OCI-LY3 (cell line): Measurements from ENCODE around the gene LTBP2.

Source experiments
- H2AFZ ChIP-seq: fragments of 200-600, 300-600 bp; shearing (Covaris generic); 2 replicates; pipeline ENCODE4 v1.6.0; 2014; ENCODE audit warnings: antibody characterized with exemption, low read depth, low read length
- H3K27ac ChIP-seq: fragments of 200-600, 300-600 bp; sonication (generic); 2 replicates; pipeline ENCODE4 v1.5.1; 2014; ENCODE audit warnings: mild to moderate bottlenecking, low read length, moderate library complexity, mixed read lengths
- H3K27me3 ChIP-seq: fragments of 200-600, 300-600 bp; sonication (generic); 2 replicates; pipeline ENCODE4 v1.6.1; 2014; ENCODE audit warnings: low read depth, low read length, mixed read lengths
- H3K36me3 ChIP-seq: fragments of 200-600, 300-600 bp; sonication (generic); replicated peaks from 2 replicates; pipeline ENCODE3; 2014; ENCODE audit warnings: low read depth, low read length, mixed read lengths
- H3K4me1 ChIP-seq: fragments of 300-600, 200-600 bp; sonication (generic); 2 replicates; pipeline ENCODE4 v1.6.1; 2014; ENCODE audit warnings: low read length, mixed read lengths
- H3K4me2 ChIP-seq: fragments of 200-600, 300-600 bp; sonication (generic); 2 replicates; pipeline ENCODE4 v1.6.1; 2014; ENCODE audit warnings: low read length, mixed read lengths
- H3K4me3 ChIP-seq: fragments of 300-600, 200-600 bp; sonication (generic); 2 replicates; pipeline ENCODE4 v1.5.1; 2014; ENCODE audit warnings: antibody characterized with exemption, mild to moderate bottlenecking, low read length, moderate library complexity
- H3K79me2 ChIP-seq: fragments of 300-600, 200-600 bp; shearing (Covaris generic); 2 replicates; pipeline ENCODE4 v1.6.1; 2014; ENCODE audit warnings: mild to moderate bottlenecking, low read length, mixed read lengths
- H3K9ac ChIP-seq: fragments of 300-600, 200-600 bp; shearing (Covaris generic); 2 replicates; pipeline ENCODE4 v1.6.0; 2014; ENCODE audit warnings: mild to moderate bottlenecking, low read length, moderate library complexity
- H3K9me3 ChIP-seq: fragments of 200-600, 300-600 bp; shearing (Covaris generic); 2 replicates; pipeline ENCODE4 v1.6.1; 2014; ENCODE audit warnings: low read length, mixed read lengths; ENCODE audit not compliant: insufficient read depth
- H4K20me1 ChIP-seq: fragments of 200-600, 300-600 bp; sonication (generic); 2 replicates; pipeline ENCODE4 v1.6.1; 2016; ENCODE audit warnings: low read length, mixed read lengths; ENCODE audit not compliant: insufficient read depth
- CTCF ChIP-seq: fragments of 200-600, 300-600 bp; sonication (generic); IDR thresholded peaks from 2 replicates; pipeline ENCODE4 v1.5.1; 2014; ENCODE audit warnings: antibody characterized with exemption, low read length, low read depth
- EZH2phosphoT487 ChIP-seq: fragments of 200-600 bp; shearing (Covaris generic); IDR thresholded peaks from 2 replicates; pipeline ENCODE4 v1.6.1; 2018; ENCODE audit warnings: antibody characterized with exemption, mixed run types, low read depth

Gene LTBP2

GRCh38 chr14:74557691-74558090, 54.3 kb downstream of the LTBP2 start:
- Histone ChIP-seq H3K36me3 (no peaks in the 10 kb centered on the region), H3K4me1 (no peaks in the 10 kb centered on the region), H3K4me3 (no peak overlapping the region), H3K4me2 (no peak overlapping the region), H2AFZ (no peak overlapping the region), H3K27me3 (peaks cover 7% of the 10 kb centered on the region; the same call in 1 of the 2 replicates), H3K9ac (no peak overlapping the region), H3K27ac (no peak overlapping the region), H4K20me1 (no peaks in the 10 kb centered on the region), H3K79me2 (no peaks in the 10 kb centered on the region), H3K9me3 (no peaks in the 10 kb centered on the region)
- no peak for TF ChIP-seq CTCF
- TF ChIP-seq EZH2phosphoT487: no peak

GRCh38 chr14:74555476-74556050, 56.5 kb downstream of the LTBP2 start:
- TF ChIP-seq EZH2phosphoT487 (no peak), CTCF (no peak)
- no peak overlapping the region for H3K4me2 ChIP-seq

GRCh38 chr14:74554742-74555362, 57.2 kb downstream of the LTBP2 start:
- H4K20me1 ChIP-seq: no peaks in the 10 kb centered on the region
- no peak overlapping the region for H3K9ac ChIP-seq
- no peaks in the 10 kb centered on the region for H3K36me3 ChIP-seq
- no peak overlapping the region for H2AFZ ChIP-seq
- no peaks in the 10 kb centered on the region for H3K9me3 ChIP-seq
- peaks cover 1% of the 10 kb centered on the region; the same call in 1 of the 2 replicates for H3K27me3 ChIP-seq
- H3K79me2 ChIP-seq: no peaks in the 10 kb centered on the region
- H3K4me1 ChIP-seq: no peaks in the 10 kb centered on the region
- TF ChIP-seq EZH2phosphoT487: no peak
- no peak overlapping the region for H3K4me2 ChIP-seq
- H3K4me3 ChIP-seq: no peak overlapping the region
- H3K27ac ChIP-seq: no peak overlapping the region

More at GRCh38 chr14:74555476-74556050, 56.5 kb downstream of the LTBP2 start:
- Histone ChIP-seq H3K79me2 (no peaks in the 10 kb centered on the region), H3K9ac (no peak overlapping the region), H3K4me3 (no peak overlapping the region), H3K27ac (no peak overlapping the region), H3K36me3 (no peaks in the 10 kb centered on the region), H3K9me3 (no peaks in the 10 kb centered on the region), H3K4me1 (no peaks in the 10 kb centered on the region), H2AFZ (no peak overlapping the region), H4K20me1 (no peaks in the 10 kb centered on the region), H3K27me3 (peaks cover 6% of the 10 kb centered on the region; the same call in 1 of the 2 replicates)

- no peaks in the 10 kb centered on the region for H3K36me3 ChIP-seq
- no peaks in the 10 kb centered on the region for H4K20me1 ChIP-seq
- TF ChIP-seq EZH2phosphoT487 (no peak), CTCF (no peak)
- H3K9ac ChIP-seq: no peak overlapping the region
- H3K27ac ChIP-seq: no peak overlapping the region
- H3K4me2 ChIP-seq: no peak overlapping the region
- no peaks in the 10 kb centered on the region for H3K9me3 ChIP-seq
- H3K4me1 ChIP-seq: no peaks in the 10 kb centered on the region
- H2AFZ ChIP-seq: no peak overlapping the region
- H3K79me2 ChIP-seq: no peaks in the 10 kb centered on the region
- H3K4me3 ChIP-seq: no peak overlapping the region
- peaks cover 1% of the 10 kb centered on the region; the same call in 1 of the 2 replicates for H3K27me3 ChIP-seq
Observed at GRCh38 chr14:74552623-74553022, 59.4 kb downstream of the LTBP2 start.
